Measurements from ENCODE around the gene CPNE4. TPM values are rescaled to one million over a fixed set of nuclear protein-coding genes. Genes with fewer than 3 reads are reported as not detected.
A peak's percentile ranks its signal among the peaks of the same experiment; 100 is the strongest.

CPNE4 gene
- total RNA-seq (ENCODE audit: low replicate concordance), result not detected in 2 replicates

DNA sequence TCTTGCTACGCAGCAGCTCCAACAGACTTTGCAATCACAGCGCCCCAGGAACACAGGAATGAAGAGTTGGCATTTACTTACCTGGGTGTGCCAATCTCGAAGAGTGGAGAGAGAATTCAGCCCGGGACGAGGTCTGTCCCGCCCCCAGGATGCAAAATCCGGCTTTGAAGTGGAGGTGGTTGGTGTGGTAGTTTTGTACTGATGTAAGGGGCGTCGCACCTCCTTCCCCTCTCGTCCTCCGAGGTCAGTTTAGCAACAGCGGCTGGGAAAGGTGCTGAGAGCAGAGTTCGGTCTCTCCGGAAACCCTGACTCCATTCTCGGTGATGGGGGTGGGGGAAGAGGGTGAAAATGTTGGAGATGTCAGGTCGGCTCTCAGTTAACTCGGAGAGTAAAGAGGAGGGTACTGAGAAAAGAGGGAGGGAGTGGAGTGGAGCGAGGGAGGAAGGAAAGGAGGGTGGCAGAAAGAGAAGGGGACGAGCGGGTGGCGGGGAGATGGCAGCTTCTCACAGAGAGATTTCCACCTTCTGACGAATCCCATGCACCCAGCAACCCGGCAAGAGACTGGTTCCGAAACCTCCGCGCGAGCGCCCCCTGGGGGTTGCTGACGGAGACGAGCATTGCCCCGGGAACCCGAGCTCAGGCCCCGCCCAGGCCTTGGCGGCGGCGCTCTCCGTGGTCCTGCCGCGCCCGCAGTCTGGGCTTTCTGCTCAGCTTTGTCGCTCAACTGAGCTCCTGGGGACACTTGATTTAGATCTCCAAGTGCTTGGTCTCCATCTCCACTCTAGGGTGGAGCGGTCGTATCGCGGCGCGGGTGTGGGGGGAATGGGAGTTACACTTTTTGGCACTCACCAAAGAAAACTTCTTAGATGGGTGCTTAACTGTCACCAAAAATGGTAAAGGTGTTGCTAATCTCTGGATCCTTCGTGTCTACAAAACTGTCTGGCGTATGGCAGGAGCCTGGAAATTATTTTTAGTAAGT, at the start of gene CPNE4:
TSS of gene CPNE4 (minus strand) at position 529 of the 979 bp plus-strand sequence.
- TF ChIP-seq, protein P1, sequence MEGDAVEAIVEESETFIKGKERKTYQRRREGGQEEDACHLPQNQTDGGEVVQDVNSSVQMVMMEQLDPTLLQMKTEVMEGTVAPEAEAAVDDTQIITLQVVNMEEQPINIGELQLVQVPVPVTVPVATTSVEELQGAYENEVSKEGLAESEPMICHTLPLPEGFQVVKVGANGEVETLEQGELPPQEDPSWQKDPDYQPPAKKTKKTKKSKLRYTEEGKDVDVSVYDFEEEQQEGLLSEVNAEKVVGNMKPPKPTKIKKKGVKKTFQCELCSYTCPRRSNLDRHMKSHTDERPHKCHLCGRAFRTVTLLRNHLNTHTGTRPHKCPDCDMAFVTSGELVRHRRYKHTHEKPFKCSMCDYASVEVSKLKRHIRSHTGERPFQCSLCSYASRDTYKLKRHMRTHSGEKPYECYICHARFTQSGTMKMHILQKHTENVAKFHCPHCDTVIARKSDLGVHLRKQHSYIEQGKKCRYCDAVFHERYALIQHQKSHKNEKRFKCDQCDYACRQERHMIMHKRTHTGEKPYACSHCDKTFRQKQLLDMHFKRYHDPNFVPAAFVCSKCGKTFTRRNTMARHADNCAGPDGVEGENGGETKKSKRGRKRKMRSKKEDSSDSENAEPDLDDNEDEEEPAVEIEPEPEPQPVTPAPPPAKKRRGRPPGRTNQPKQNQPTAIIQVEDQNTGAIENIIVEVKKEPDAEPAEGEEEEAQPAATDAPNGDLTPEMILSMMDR (IDR thresholded peaks at IDR 0.05; ENCODE audit: insufficient read depth, low read length), result peak; percentile 87
- peak within 1 kb of the TSS; percentile 34 for H3K4me3 ChIP-seq (ENCODE audit: low read depth, low read length)
- DNase-seq (ENCODE audit: low read depth), result peak; percentile 65

DNA sequence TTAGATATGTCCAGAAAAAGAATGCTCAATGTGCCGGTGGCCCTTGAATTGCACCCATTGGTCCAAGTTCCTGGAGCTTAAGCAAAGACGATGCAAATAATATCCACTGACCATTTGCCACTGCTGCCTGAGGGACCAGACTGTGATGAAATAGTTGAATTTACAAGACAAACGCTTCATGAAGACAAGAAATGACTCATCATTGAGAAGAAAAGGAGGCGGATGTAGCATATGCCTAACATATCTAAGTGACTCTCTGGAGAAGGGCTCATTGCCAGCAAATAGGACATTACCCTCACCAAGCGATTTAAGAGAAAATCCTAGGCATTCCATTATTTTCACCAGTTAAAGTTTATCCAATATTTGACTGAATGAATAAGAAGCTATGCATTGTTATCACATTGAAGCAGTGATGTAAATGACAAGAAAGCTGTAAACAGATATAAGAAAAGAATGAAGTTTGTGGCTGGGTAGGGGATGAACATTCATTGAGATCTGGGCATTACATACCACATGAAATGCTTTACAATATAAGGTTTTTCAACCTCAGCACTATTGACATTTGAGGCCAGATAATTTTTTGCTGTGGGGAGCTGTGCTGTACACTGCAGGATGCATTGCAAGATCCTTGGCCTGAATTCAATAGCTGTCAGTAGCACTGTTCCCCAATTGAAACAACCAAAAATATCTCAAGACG, 48.9 kb upstream of the CPNE4 start:
- TF ChIP-seq, protein P1 (IDR thresholded peaks at IDR 0.05; ENCODE audit: insufficient read depth, low read length), result no peak
- DNase-seq (ENCODE audit: low read depth), result peak; percentile 72
- no peak overlapping the region for H3K4me3 ChIP-seq (ENCODE audit: low read depth, low read length)

DNA sequence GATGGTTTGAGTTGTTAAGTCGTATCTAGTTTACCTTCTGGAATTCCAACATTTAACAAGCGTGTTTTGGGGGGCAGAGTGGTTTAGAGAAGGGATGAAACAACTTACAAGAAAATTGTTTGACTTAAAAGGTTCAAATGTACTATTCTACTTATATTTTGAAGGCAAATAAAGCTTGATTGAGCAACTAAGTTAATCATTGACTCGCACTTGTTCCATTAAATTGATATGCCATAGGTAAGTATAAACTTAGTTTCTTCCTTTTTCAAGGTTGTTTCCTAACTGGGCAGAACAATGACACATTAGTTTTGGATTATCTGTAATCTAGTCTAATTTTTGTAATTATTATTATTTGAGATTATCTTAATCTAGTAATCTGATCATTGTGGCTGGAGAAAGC, 48.3 kb upstream of the CPNE4 start:
- TF ChIP-seq, protein P1 (IDR thresholded peaks at IDR 0.05; ENCODE audit: insufficient read depth, low read length), result no peak
- H3K4me3 ChIP-seq (ENCODE audit: low read depth, low read length), result no peak overlapping the region
- DNase-seq (ENCODE audit: low read depth), result no peak

DNA sequence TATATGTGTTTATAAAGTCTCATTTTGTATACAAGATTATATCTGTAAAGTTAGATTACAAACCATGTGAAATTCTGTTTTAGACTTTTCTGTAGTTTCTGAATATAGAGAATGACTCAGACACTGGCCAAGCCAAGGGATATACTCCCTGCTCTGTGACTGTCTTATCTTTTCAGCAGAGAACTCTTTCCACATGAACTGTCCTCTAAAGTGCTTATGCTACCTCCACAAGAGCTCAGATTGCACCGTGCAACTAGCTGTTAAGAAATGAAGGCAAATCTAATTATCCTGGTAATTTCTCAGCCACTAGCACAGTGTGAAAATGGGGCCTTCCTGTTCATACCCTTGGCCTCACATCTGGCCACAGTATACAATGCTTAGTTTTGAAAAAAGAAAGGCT, 44.3 kb upstream of the CPNE4 start:
- TF ChIP-seq, protein P1 (IDR thresholded peaks at IDR 0.05; ENCODE audit: insufficient read depth, low read length), result no peak
- DNase-seq (ENCODE audit: low read depth), result peak; percentile 51
- no peak overlapping the region for H3K4me3 ChIP-seq (ENCODE audit: low read depth, low read length)

DNA sequence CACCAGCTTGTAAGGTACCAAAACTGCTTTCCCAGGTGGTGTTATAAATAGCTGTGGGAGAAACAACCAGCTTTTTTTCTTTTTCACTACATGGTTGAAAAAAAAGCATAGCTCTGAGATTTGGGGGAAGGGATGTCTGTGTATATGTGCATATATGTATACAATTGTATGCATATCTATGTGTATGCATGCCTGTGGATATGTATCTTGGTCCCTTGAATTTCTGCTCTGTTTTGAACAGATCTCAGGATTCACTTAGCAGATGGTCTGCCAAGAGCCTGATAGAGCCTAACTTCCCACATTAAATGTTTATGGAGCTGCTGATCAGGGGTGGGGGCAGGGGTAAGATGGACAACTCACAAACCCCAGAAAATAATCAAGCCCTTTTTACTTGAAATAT, 39.0 kb upstream of the CPNE4 start:
- H3K4me3 ChIP-seq (ENCODE audit: low read depth, low read length), result no peak overlapping the region
- TF ChIP-seq, protein P1 (IDR thresholded peaks at IDR 0.05; ENCODE audit: insufficient read depth, low read length), result no peak
- DNase-seq (ENCODE audit: low read depth), result no peak

DNA sequence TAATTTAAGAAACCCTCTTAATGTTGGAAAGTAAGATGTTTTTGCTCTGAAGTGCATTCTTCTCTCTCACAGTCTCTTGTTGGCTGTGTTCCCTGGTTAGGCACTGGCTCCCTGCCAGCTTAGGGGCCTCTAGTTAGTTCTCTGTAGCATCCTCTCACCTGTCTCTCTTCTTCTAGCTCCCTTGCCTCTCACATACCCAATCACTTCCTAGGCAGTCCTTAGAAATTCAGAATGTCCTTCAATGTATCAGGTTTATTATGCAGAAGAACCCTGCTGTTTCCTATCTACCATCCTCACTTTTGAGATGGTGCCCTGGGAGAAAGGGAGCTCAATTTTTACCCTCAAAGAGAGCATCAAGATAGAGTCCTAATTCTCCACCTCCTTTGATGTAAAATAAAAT, 36.2 kb upstream of the CPNE4 start:
- TF ChIP-seq, protein P1 (IDR thresholded peaks at IDR 0.05; ENCODE audit: insufficient read depth, low read length), result no peak

More for the DNA sequence above, 36.2 kb upstream of the CPNE4 start:
- DNase-seq (ENCODE audit: low read depth), result no peak
- no peak overlapping the region for H3K4me3 ChIP-seq (ENCODE audit: low read depth, low read length)
